IPS-11a (cell line): ENCODE data around the gene DPAGT1.
A peak's percentile ranks its signal among the peaks of the same experiment; 100 is the strongest.
"Not testable (repeated sequence)": the region's sequence is repeated elsewhere in the genome, so short reads cannot be mapped to it uniquely, and the experiment has no call there.

Source experiments
- H3K4me3 ChIP-seq: one replicate; pipeline ENCODE4 v1.5.1; 2013; ENCODE audit warnings: low read depth, low read length, control low read depth

DPAGT1 gene

DNA sequence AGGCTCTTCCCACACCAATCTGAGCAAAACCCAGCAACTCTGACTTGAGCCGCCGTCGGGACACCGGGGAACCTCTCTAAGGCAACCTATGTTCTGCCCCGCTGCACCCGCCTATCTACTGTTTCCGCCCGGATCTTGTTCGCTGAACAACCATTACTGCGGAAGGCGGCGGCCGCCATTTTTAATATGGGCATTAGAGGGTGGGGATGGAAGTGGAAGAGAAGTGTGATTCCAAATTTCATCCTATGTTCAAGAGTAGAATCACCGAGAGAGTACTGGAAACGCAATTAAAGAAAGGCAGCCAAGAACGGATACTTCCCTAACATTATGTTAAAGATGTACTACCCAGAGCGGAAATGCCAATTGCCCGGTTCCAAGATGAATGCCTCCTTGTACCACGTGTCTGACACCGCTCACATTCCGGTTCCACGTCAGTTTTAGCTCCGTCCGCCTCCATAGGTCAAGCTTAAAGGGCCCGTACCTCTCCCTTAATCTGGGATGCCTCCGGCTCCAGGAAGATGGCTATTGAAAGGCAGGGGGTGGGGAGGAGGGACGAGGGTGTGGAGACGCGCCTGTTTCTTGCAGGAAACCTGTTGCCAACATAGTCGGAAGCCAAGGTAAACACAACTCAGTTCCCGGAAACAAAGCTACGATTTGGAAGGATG lies at the start of gene DPAGT1:
DPAGT1 (minus strand) TSS at position 95 of the 665 bp plus-strand sequence. CDS start 198 bp downstream, outside the sequence.
- peak within 1 kb of the TSS; percentile 94 for H3K4me3 ChIP-seq

DNA sequence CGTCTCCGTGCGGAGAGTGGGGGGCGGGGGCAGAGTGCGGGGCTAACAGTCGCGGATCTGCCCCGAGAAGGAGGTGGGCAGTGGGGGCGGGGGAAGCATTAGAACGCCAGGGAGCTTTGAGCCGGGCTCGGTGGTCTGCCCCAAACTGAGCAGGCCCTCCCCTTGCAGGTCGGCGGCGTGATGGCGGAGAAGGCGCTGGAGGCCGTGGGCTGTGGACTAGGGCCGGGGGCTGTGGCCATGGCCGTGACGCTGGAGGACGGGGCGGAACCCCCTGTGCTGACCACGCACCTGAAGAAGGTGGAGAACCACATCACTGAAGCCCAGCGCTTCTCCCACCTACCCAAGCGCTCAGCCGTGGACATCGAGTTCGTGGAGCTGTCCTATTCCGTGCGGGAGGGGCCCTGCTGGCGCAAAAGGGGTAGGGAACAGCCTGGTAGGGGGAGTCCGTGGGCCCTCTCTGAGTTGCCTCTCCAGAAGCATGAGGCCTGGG lies 48.2 kb upstream of the DPAGT1 start:
- H3K4me3 ChIP-seq, result peak overlapping the region; percentile 53

DNA sequence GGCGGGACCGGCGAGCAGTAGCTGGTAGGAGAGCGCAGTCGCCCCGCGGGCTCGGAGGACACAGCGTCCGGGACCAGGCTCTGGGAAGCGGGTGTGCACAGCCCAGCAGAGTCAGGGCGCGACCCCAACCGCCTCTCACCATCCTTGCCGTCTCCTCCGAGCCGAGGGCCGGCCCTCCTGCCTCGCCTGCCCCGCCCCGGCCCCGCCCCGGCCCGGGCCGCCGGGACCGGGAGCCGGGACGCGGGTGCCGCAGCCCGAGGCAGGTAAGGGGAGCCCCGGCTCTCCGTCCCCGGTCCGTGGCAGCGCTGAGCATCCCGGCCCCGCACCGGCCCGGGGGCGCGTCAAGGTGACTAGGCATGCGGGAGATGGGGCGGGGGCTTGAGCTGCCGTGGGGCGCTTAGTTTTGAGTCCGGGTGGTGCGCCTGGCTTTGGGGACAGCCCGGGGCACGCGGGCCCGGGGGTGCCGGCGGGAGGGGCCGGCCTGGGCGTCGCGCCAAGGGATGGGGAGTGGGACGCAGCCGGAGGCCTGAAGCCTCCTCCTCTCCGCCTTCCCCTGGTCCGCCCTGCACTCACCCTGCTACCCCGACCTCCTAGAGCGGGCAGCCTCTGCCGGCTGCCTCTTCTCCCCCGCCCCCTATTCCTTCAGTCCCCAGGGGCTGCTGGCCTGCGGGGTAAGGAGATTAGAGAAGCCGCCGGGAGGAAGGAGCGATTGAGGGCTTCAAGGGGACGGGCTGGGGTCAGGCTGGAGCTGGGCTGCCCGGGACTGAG lies 47.5 kb upstream of the DPAGT1 start, which contains the start of gene ABCG4:
ABCG4 (plus strand) TSS at position 35 of the 768 bp plus-strand sequence. CDS start 914 bp downstream, outside the sequence.
- H3K4me3 ChIP-seq, result peak within 1 kb of the TSS; percentile 53

DNA sequence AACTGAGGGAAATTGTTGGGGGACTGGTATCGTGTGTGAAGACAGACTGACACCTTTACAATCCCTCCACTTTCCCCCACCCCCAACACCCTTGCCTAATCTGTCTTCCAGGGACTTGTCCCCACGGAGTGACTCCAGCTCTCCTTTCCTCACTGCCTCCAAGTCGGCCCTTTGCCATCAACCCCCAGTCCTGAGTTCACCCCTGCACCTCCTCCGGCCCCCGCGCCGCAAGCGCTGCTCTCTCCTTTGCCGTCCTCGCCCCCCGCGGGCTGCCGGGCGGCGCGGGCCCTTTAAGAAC lies 47.0 kb upstream of the DPAGT1 start:
- H3K4me3 ChIP-seq, result peak overlapping the region; percentile 53

DNA sequence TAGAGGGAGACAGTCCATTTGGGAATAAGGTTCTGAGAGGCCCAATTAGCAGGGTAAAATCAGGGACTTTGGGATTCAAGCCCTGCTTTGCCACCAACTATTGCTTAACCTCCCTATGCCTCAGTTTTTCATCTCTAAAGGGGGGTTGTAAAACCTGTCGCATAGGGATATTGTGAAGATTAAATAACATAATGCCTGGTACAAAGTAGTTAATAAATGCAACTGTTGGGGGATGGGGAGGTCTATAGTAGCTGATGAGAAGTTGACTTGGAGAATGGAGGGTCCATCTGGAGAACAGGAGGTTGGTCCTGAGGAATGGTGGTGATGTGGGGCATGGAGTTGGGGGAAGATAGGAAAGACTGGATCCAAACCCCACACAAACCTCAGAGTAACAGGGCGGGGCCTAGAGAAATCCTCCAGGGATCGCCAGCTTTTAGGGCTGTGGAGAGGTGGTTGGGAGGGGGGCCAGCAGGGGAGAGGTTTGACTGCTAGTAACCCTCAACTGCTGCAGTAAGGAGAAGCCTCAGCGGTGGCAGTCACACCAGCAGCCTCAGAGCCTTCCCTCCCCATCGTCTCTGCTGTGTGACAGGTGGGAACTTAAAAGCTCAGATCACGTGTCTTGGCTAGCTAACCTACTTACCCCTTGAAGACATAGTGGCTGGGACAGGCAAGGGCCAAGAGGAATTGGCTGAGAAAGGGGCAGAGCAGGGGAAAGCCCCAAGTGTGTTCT lies 46.1 kb upstream of the DPAGT1 start:
- H3K4me3 ChIP-seq, result no peak overlapping the region

DNA sequence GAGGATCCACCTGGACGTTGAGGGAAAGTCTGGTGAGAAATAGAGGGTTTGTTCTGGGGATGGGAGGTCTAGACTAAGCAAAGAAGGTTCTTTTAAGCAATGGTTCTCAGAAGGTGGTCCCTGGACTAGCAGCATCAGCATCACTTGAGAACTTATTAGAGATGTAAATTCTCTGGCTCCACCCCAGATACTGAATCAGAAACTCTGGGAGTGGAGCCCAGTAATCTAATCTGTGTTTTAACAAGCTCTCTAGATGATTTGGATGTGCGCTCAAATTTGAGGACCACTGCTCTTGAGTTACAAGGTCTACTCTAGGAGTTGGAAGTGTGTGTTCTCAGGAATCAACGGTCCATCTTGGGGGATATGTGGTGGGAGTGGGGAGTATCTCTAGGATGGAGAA lies 43.9 kb upstream of the DPAGT1 start:
- no peak overlapping the region for H3K4me3 ChIP-seq

DNA sequence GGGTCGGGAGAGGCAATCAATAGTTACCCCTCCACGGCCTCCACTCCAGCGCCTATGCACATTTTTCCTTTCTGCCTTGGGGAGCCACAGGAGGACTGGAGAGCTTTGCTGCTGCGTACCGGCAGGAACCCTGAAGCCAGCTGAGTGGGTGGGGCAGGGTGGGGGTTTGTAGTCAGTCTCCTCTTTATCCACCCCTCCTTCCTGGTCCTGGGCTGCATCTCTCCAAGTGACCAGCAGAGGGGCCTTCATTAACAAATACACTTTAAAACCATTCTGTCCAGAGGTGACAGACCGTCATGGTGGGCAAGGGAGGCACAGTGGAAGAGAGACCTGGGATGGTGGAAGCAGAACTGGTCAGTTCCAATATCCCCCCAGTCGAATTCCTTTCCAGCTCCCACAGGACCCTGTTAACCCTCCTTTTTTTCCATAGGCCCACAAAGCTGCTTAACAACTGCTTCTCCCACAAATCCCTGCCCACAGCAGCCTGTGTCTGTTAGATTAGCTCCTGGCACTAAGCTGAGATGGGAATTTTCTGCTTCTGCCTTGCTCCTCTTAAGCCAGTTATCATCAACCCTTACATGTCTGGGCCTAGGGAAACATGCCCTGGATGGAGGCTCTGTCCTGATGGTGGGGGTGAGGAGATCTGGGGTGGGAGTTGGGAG lies 43.3 kb upstream of the DPAGT1 start:
- no peak overlapping the region for H3K4me3 ChIP-seq

DNA sequence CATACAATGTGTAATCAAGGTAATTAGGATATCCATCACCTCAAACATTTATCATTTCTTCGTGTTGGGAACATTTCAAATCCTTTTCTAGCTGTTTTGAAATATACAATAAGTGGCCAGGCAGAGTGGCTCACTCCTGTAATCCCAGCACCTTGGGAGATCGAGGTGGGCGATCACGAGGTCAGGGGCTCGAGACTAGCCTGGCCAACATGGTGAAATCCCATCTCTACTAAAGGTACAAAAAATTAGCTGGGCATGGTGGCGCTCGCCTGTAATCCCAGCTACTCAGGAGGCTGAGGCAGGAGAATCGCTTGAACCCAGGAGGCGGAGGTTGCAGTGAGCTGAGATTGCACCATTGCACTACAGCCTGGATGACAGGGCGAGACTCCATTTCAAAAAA lies 37.6 kb upstream of the DPAGT1 start:
- H3K4me3 ChIP-seq, result not testable (repeated sequence)

DNA sequence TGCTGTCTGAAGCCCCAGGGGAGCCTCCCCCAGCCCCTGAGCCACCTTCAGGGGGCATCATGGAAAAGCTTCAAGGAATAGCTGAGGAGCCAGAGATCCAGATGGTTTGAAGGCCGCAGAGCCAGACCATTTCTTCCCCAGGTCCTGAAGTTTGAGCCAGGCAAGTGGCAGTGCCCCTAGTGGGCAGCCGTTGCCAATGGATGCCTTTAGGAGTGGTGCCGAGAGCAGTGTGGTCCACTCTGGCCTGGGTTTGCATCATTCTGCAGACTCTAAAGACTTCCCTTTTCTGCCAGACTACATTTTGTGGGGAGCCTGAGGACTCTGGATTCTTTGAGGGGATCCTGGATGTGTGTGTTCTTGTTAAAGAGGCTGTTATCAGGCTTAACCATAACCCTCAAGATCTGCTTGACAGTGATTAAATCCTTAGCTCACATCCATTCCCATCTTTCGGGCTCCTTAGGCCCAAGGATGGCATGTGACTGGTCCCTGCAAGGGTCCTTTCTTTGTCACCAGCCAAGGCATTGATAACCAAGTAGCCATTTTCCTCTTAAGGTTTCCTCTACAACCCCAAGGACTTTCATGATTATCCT lies 32.8 kb upstream of the DPAGT1 start:
- H3K4me3 ChIP-seq, result no peak overlapping the region

DNA sequence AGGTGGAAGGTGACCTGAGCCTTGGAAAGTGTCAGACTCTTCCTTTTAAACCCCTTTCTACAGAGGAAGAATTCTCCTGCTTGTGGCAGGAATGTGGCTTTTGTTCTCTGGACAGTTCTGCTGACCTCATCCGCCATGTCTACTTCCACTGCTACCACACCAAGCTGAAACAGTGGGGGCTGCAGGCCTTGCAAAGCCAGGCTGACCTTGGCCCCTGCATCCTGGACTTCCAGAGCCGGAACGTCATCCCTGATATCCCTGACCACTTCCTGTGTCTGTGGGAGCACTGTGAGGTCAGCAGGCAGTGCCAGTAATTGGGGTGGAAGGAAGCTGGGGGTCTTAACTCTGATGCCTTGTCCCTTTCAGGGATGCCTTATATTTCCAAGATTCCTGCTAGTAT lies 29.0 kb upstream of the DPAGT1 start:
- no peak overlapping the region for H3K4me3 ChIP-seq

DNA sequence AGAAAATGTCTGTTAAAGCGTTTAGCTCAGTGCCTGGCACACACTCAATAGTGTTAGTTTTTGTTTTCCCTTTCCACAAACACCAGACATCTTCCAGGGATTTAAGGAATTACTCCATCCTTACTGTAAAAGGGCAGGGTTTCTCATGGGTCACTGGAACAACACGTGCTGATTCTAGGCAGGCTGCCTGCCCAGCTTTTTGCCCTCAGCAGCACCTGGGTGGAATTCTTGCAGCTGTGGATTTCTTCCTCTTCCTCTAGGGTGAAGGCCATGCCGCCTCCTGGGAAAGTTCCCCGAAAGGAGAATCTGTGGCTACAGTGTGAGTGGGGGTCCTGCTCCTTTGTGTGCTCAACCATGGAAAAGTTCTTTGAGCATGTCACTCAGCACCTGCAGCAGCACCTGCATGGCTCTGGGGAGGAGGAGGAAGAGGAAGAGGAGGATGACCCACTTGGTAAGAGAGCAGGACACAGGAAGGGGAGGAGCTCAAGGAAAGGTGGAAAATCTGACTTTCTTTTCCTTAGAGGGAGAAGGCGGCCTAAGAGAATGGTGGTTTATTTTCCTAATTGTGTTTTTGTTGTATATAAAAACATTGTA lies 25.1 kb upstream of the DPAGT1 start:
- no peak overlapping the region for H3K4me3 ChIP-seq

DNA sequence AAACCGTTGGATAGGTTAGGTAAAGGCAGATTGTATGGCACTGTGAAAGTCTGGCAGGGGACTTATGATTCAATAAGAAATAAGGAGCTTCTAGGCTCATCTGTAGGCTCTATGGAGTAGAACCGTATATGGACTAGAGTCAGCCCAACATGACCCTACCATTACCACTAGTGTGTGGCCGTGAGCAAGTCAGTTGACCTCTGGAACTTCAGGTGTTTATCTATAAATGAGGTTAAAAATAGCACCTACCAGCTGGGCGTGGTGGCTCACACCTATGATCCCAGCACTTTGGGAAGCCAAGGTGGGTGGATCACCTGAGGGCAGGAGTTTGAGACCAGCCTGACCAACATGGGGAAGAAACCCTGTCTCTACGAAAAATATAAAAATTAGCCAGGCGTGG lies 24.2 kb upstream of the DPAGT1 start:
- H3K4me3 ChIP-seq, result no peak overlapping the region

DNA sequence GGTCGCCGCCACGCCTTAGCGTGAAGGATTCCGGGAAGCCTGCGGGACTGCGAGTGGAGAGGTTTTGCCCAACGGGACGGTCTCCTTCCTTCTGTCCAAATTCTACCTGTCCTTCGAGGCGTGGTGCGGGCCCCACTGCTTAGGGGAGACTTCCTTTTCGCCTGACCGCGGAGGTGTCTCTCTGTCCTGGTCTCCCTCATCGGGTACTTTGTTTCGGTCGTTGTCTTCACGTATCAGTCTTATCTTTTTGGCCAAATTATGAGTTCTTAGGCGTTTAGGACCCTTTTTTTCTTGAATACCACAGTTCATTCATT lies 20.1 kb upstream of the DPAGT1 start:
- H3K4me3 ChIP-seq, result peak overlapping the region; percentile 86

DNA sequence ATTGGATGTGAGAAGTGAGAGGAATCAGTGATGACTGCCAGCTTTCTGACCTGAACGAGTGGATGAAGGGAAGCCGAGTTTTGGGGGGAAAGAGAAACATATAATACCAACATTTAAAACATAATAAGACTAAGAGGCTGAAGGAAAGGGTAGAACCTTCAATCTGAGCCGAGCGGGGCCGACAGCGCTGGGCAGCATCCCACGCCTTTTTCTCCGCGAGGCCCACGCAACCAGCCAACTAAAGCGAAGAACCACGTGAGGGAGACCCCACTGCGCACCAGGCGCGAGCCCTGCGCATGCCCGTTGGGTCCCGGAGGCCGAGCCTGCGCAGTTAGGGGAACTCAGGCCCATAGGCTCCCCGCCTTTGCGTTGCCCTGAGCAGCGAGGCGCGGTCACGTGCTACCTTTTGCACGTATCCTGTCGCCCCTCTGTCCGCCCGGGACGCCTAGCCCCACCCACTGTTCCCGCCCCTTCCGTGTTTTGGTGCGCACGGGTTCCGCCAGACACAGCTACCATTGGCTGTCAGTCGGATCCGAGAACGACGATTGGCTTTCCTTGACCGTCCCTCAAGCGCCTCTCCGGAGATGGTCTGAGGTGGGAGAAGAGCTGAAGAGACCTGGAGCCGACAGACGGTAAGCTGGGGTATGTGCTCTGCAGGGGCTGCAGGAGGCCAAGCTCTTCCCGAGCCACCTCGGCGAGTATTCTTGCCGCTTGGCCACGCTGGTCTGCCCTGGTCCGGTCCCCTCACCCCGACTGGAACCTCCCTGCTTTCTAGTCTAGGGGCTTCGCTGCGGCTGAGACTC lies 19.6 kb upstream of the DPAGT1 start, which contains the start of gene HINFP:
HINFP (plus strand) TSS at position 573 of the 803 bp plus-strand sequence. CDS start 5,365 bp downstream, outside the sequence.
- H3K4me3 ChIP-seq, result peak within 1 kb of the TSS; percentile 86

DNA sequence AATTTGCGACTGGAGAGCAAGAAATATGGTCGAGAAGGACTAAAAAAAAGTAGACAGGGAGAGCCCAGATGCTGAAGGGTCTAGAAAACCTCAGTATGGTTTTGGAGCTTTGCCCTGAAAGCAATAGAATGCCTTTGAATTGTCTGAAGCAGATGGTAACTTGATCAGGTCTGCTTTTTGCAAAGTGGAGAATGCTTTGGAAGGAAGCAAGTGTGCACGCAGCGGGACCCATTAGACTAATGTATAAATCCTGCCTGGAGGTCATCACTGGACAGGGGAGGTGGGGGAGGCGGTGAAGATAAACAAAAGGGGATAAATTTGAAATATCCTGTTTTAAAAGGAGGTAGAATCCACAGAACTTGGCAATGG lies 19.0 kb upstream of the DPAGT1 start:
- H3K4me3 ChIP-seq, result peak overlapping the region; percentile 60

DNA sequence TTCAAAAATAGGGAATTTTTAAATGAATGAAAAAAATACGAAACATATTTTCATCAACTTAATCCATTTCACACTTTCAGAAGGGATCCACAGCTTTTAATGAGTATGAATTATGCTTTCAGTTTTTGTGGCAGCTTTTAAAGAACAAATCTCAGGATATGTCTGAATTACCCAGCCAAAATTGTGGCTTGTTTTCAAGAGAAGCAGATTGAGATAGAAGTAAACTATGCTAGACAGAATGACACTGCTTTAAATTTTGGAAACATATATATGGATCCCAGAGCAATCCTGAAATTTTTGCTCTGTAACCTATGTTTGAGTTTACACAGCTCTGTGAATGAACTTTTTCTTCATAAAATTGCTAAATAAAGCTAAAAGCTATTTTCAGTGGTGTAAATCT lies 17.3 kb upstream of the DPAGT1 start:
- no peak overlapping the region for H3K4me3 ChIP-seq

DNA sequence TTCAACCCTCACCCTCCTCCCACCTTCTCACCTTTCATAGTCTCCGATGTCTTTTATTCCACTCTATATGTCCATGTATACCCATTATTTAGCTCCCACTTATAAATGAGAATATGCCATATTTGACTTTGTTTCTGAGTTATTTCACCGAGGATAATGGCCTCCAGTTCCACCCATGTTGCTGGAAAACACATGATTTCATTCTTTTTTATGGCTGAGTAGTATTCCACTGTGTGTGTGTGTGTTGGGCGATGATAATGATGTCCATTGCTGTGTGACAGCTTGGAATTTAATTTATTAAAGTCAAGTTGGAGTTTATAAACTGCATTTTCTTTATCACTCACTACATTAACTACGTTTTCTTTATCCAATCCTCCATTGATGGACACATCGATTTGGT lies 16.6 kb upstream of the DPAGT1 start:
- no peak overlapping the region for H3K4me3 ChIP-seq

DNA sequence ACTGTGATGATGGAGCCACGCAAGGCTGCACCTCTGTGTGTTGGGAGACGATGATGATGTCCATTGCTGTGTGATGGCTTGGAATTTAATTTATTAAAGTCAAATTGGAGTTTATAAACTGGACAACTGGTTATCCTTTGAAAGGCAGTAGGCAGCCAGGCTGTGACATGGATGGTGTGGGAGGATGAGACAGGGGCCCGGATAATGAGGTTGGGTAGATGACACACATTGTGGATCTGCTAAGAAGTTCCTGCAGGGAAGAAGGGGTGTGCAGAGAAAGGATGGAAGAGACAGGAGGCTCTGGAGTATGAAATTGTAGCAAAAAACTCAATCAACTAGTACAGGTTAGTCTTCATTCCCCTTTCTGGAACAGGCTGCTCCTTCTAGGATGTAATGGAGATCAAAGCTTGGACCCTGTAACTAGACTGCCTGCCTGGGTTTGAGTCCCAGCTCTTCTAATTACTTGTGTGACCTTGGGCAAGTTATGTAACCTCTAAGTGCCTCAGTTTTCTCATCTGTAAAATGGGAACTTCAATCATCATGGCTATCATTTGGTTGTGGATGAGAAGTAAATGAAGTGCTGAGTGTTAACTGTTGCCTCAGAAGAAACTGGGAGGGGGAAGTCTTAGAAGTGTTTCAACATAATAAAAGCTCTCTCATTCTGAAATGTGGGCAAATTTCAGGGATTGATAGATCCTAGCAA lies 15.5 kb upstream of the DPAGT1 start:
- H3K4me3 ChIP-seq, result no peak overlapping the region

DNA sequence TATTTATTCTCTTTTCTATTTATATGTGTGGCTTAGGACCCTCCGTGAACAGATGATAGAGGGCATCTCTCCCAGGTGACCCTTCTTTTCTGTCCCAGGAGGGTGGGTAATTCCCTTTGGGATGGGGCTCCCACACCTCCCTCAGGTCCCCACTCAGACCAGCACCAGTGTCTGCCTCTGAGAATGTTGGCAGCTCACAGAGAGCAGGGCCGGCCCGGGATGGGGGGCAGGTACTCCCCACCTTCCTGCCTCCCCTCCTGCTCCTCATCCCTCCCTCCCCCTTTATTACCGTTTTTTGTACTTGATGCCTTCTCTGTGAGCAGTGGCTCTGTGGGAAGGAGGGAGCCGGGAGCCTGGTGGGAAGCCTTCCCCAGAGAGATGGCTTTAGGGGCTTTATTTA lies 14.9 kb upstream of the DPAGT1 start:
- no peak overlapping the region for H3K4me3 ChIP-seq
